Activated CD4-positive, alpha-beta T cell treated with anti-CD3 and anti-CD28 coated beads, Interleukin-2, amount 10 ng/mL, durations not matched to agents 7 days and 5 days (primary cell): Measurements from ENCODE around the gene SYCP2. TPM values are rescaled to one million over a fixed set of nuclear protein-coding genes. Genes with fewer than 3 reads are reported as not detected.
"Not testable (repeated sequence)": the region's sequence is repeated elsewhere in the genome, so short reads cannot be mapped to it uniquely, and the experiment has no call there.

Source experiments
- CTCF ChIA-PET: fragments of 350-600 bp; sonication (Branson Sonifier 250); formaldehyde crosslinking; loops from one replicate; lab custom pipeline; 2021; ENCODE audit warnings: antibody characterized with exemption; lab: Charles Lee
- POLR2A ChIA-PET: fragments of 350-600 bp; sonication (Branson Sonifier 250); formaldehyde crosslinking; loops from one replicate; lab custom pipeline; 2021; ENCODE audit warnings: antibody characterized with exemption; lab: Charles Lee
- DNase-seq: peaks from one replicate; pipeline ENCODE4 v3.0.0-alpha.2; 2020
- H3K27ac Mint-ChIP-seq: one replicate; pipeline ENCODE4 v1.8.0; 2021; ENCODE audit warnings: mild to moderate bottlenecking, moderate library complexity, mixed read lengths
- H3K27me3 Mint-ChIP-seq: one replicate; pipeline ENCODE4 v1.8.0; 2021; ENCODE audit warnings: mixed read lengths
- H3K36me3 Mint-ChIP-seq: one replicate; pipeline ENCODE4 v1.8.0; 2021; ENCODE audit warnings: low read depth, mixed read lengths
- H3K4me1 Mint-ChIP-seq: one replicate; pipeline ENCODE4 v1.8.0; 2021; ENCODE audit warnings: mixed read lengths
- H3K4me3 Mint-ChIP-seq: one replicate; pipeline ENCODE4 v1.8.0; 2021; ENCODE audit warnings: mild to moderate bottlenecking, moderate library complexity, mixed read lengths
- H3K9me3 Mint-ChIP-seq: one replicate; pipeline ENCODE4 v1.8.0; 2021; ENCODE audit warnings: mixed read lengths
- total RNA-seq, 2 experiments: library from RNA; stranded (reverse); gene quantifications; one replicate each; pipeline ENCODE4 v1.2.3, GENCODE V29; 2021

SYCP2 gene
- 1 to 10 TPM; 7.6 to 9.1 TPM for total RNA-seq

GRCh38 chr20:59933296-59933848 lies at the start of gene SYCP2:
SYCP2 (minus strand) TSS chr20:59933637; CDS start chr20:59922413, 11,224 bp downstream.
- Mint-ChIP-seq H3K4me3 (peak within 1 kb of the TSS; percentile 71), H3K27ac (peak within 1 kb of the TSS; percentile 80), H3K27me3 (peaks cover 5% of the 10 kb centered on the region), H3K4me1 (peaks cover 33% of the 10 kb centered on the region), H3K36me3 (peaks cover 6% of the 10 kb centered on the region), H3K9me3 (no peaks in the 10 kb centered on the region)
- ChIA-PET POLR2A (no interaction called here), CTCF (interaction anchor here (0.6 to 2.1 kb wide), 9 partner anchors 7 to 67 kb away, joined by 3 to 9 read pairs (median 5); no protein-coding TSS in a partner anchor)
- peak; percentile 56 for DNase-seq

GRCh38 chr20:59983076-59983475 lies 49.6 kb upstream of the SYCP2 start:
- no peak for DNase-seq
- no peaks in the 10 kb centered on the region for H3K27me3 Mint-ChIP-seq
- no peak overlapping the region for H3K4me3 Mint-ChIP-seq
- H3K27ac Mint-ChIP-seq: no peak overlapping the region
- H3K36me3 Mint-ChIP-seq: no peaks in the 10 kb centered on the region
- ChIA-PET POLR2A (no interaction called here), CTCF (no interaction called here)
- H3K9me3 Mint-ChIP-seq: no peaks in the 10 kb centered on the region
- H3K4me1 Mint-ChIP-seq: no peaks in the 10 kb centered on the region

- Mint-ChIP-seq H3K4me3 (no peak overlapping the region), H3K27me3 (no peaks in the 10 kb centered on the region), H3K36me3 (no peaks in the 10 kb centered on the region), H3K9me3 (no peaks in the 10 kb centered on the region), H3K27ac (no peak overlapping the region), H3K4me1 (no peaks in the 10 kb centered on the region)
- no peak for DNase-seq
- POLR2A ChIA-PET: no interaction called here
- CTCF ChIA-PET: no interaction called here
Measured at GRCh38 chr20:59977086-59977485, 43.6 kb upstream of the SYCP2 start.

GRCh38 chr20:59976156-59976782 lies 42.8 kb upstream of the SYCP2 start:
- Mint-ChIP-seq H3K36me3 (no peaks in the 10 kb centered on the region), H3K27ac (no peak overlapping the region), H3K9me3 (no peaks in the 10 kb centered on the region), H3K27me3 (no peaks in the 10 kb centered on the region), H3K4me3 (no peak overlapping the region), H3K4me1 (no peaks in the 10 kb centered on the region)
- no peak for DNase-seq
- ChIA-PET CTCF (no interaction called here), POLR2A (no interaction called here)

GRCh38 chr20:59972037-59972801 lies 38.8 kb upstream of the SYCP2 start:
- Mint-ChIP-seq H3K36me3 (no peaks in the 10 kb centered on the region), H3K4me3 (no peak overlapping the region), H3K27ac (no peak overlapping the region), H3K4me1 (no peaks in the 10 kb centered on the region), H3K27me3 (no peaks in the 10 kb centered on the region), H3K9me3 (no peaks in the 10 kb centered on the region)
- DNase-seq: no peak
- POLR2A ChIA-PET: no interaction called here
- CTCF ChIA-PET: no interaction called here

- H3K4me1 Mint-ChIP-seq: no peaks in the 10 kb centered on the region
- no peak overlapping the region for H3K27ac Mint-ChIP-seq
- no peak for DNase-seq
- ChIA-PET POLR2A (no interaction called here), CTCF (interaction anchor here (0.6 kb wide), 1 partner anchor 33 kb away, joined by 6 read pairs; no protein-coding TSS in a partner anchor)
- no peaks in the 10 kb centered on the region for H3K9me3 Mint-ChIP-seq
- H3K4me3 Mint-ChIP-seq: no peak overlapping the region
- no peaks in the 10 kb centered on the region for H3K27me3 Mint-ChIP-seq
- no peaks in the 10 kb centered on the region for H3K36me3 Mint-ChIP-seq
Measured at GRCh38 chr20:59971428-59971827, 38.0 kb upstream of the SYCP2 start.

GRCh38 chr20:59966428-59966827 lies 33.0 kb upstream of the SYCP2 start:
- no peaks in the 10 kb centered on the region for H3K27me3 Mint-ChIP-seq
- DNase-seq: no peak
- POLR2A ChIA-PET: no interaction called here
- H3K36me3 Mint-ChIP-seq: no peaks in the 10 kb centered on the region
- no peaks in the 10 kb centered on the region for H3K4me1 Mint-ChIP-seq
- H3K27ac Mint-ChIP-seq: no peak overlapping the region
- CTCF ChIA-PET: no interaction called here
- H3K4me3 Mint-ChIP-seq: no peak overlapping the region
- no peaks in the 10 kb centered on the region for H3K9me3 Mint-ChIP-seq

GRCh38 chr20:59962155-59962554 lies 28.7 kb upstream of the SYCP2 start:
- Mint-ChIP-seq H3K4me1 (no peaks in the 10 kb centered on the region), H3K36me3 (no peaks in the 10 kb centered on the region), H3K9me3 (no peaks in the 10 kb centered on the region), H3K27ac (no peak overlapping the region), H3K4me3 (no peak overlapping the region), H3K27me3 (no peaks in the 10 kb centered on the region)
- CTCF ChIA-PET: interaction anchor here (1.5 kb wide), 1 partner anchor 11 kb away, joined by 3 read pairs; no protein-coding TSS in a partner anchor
- POLR2A ChIA-PET: no interaction called here
- DNase-seq: no peak

GRCh38 chr20:59961423-59961822 lies 28.0 kb upstream of the SYCP2 start:
- Mint-ChIP-seq H3K27me3 (no peaks in the 10 kb centered on the region), H3K4me3 (no peak overlapping the region), H3K4me1 (no peaks in the 10 kb centered on the region), H3K36me3 (no peaks in the 10 kb centered on the region), H3K27ac (no peak overlapping the region), H3K9me3 (no peaks in the 10 kb centered on the region)
- CTCF ChIA-PET: interaction anchor here (1.5 kb wide), 1 partner anchor 11 kb away, joined by 3 read pairs; no protein-coding TSS in a partner anchor
- no peak for DNase-seq
- POLR2A ChIA-PET: no interaction called here

- CTCF ChIA-PET: interaction anchor here (1.4 to 1.9 kb wide), 3 partner anchors 9 to 99 kb away, joined by 3 to 5 read pairs (median 4); no protein-coding TSS in a partner anchor
Measured at GRCh38 chr20:59958626-59959025, 25.2 kb upstream of the SYCP2 start.

GRCh38 chr20:59958123-59958522 lies 24.7 kb upstream of the SYCP2 start, which contains the start of gene CDH26:
CDH26 (plus strand) TSS chr20:59958423; CDS start chr20:59958727, 304 bp downstream.
- POLR2A ChIA-PET: no interaction called here
- Mint-ChIP-seq H3K4me1 (no peaks in the 10 kb centered on the region), H3K9me3 (no peaks in the 10 kb centered on the region), H3K27me3 (no peaks in the 10 kb centered on the region), H3K36me3 (no peaks in the 10 kb centered on the region), H3K4me3 (no peak within 1 kb of the TSS), H3K27ac (no peak within 1 kb of the TSS)
- CTCF ChIA-PET: interaction anchor here (1.4 to 1.9 kb wide), 3 partner anchors 8 to 99 kb away, joined by 3 to 5 read pairs (median 4); no protein-coding TSS in a partner anchor
- no peak for DNase-seq

More at GRCh38 chr20:59958626-59959025, 25.2 kb upstream of the SYCP2 start:
- no peak overlapping the region for H3K4me3 Mint-ChIP-seq
- H3K36me3 Mint-ChIP-seq: no peaks in the 10 kb centered on the region
- no peaks in the 10 kb centered on the region for H3K27me3 Mint-ChIP-seq
- H3K27ac Mint-ChIP-seq: no peak overlapping the region
- POLR2A ChIA-PET: no interaction called here
- no peaks in the 10 kb centered on the region for H3K9me3 Mint-ChIP-seq
- no peaks in the 10 kb centered on the region for H3K4me1 Mint-ChIP-seq
- DNase-seq: no peak

- H3K36me3 Mint-ChIP-seq, H3K4me3 Mint-ChIP-seq, H3K27me3 Mint-ChIP-seq, H3K4me1 Mint-ChIP-seq, H3K27ac Mint-ChIP-seq, POLR2A ChIA-PET, DNase-seq, H3K9me3 Mint-ChIP-seq: not testable (repeated sequence)
- CTCF ChIA-PET: interaction anchor here (1.9 kb wide), 1 partner anchor 12 kb away, joined by 5 read pairs; no protein-coding TSS in a partner anchor
Measured at GRCh38 chr20:59957568-59957967, 24.1 kb upstream of the SYCP2 start.
